Uterus (tissue), 2 donors: ENCODE data around the gene ARAP1.

Experiments used
- CTCF ChIP-seq, 4 experiments: fragments of 200-600 bp in 2 of 4; fragments of 450-650 bp in 2 of 4; sonication (generic) in 2 of 4; IDR thresholded peaks; one replicate each; pipeline ENCODE4 v1.5.1; 2016 to 2019; ENCODE audit warnings: antibody characterized with exemption in 4 of 4, mild to moderate bottlenecking in 2 of 4, moderate library complexity in 1 of 4
- POLR2A ChIP-seq, 2 donors: fragments of 450-650 bp; IDR thresholded peaks; one replicate each; pipeline ENCODE4 v1.6.1; 2016; ENCODE audit warnings: antibody characterized with exemption in 2 of 2, mild to moderate bottlenecking in 1 of 2, moderate library complexity in 1 of 2

DNA sequence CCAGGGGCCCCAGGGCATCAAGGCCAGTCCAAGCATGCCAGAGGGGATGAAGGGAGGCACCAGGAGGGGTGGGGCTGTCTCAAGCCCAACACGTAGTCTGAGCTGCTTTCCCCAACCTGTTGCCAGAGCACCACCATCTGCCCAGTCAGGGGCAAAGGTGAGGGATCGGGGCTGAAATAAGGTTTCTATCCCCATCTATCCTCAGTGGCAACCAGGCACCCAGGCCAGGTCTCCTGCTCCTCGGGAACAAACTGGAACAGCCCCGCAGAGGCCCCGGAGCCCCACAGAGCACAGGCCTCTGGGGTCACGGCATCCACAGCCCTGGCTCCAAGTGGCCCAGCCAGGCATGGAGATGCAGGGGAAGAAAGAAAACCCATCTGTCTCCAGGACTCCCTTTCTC is 22.3 kb upstream of the ARAP1 start:
- TF ChIP-seq POLR2A (IDR thresholded peaks at IDR 0.05): no peak
- TF ChIP-seq CTCF (IDR thresholded peaks at IDR 0.05): no peak
